HEK293 (cell line): ENCODE data around the gene BTBD7.

Source experiments
- CTCF ChIA-PET: fragments of 350-600 bp; formaldehyde crosslinking; extraction: SDS; loops from one replicate; lab custom pipeline; 2021; ENCODE audit warnings: antibody characterized with exemption; lab: Yijun Ruan, JAX
- POLR2A ChIA-PET: fragments of 300-600 bp; formaldehyde crosslinking; extraction: SDS; loops from one replicate; lab custom pipeline; 2020; ENCODE audit warnings: antibody characterized with exemption, inconsistent platforms; lab: Yijun Ruan, JAX
- H3K27ac ChIP-seq: fragments of 200-500 bp; sonication (Bioruptor generic); 2 replicates; pipeline ENCODE4 v1.5.1; 2014; ENCODE audit warnings: low read depth, low read length, control low read depth, inconsistent platforms; ENCODE audit errors: extremely low read depth
- H3K36me3 ChIP-seq, 2 experiments: fragments of 200-500 bp in 1 of 2; sonication (Bioruptor generic) in 1 of 2; 1 replicate in 1 of 2; 2 replicates in 1 of 2; pipeline ENCODE4 v1.5.1; 2014 to 2017; ENCODE audit warnings: inconsistent platforms in 2 of 2, low read length in 2 of 2; ENCODE audit not compliant: control insufficient read depth in 2 of 2, insufficient read depth in 1 of 2
- H3K4me1 ChIP-seq: fragments of 200-500 bp; sonication (Bioruptor generic); 2 replicates; pipeline ENCODE4 v1.5.1; 2014; ENCODE audit warnings: mild to moderate bottlenecking, low read length, inconsistent platforms; ENCODE audit not compliant: control insufficient read depth, insufficient read depth
- H3K4me3 ChIP-seq: 2 replicates; pipeline ENCODE4 v1.5.1; 2011; ENCODE audit warnings: low read depth, mild to moderate bottlenecking, control low read depth, low read length, moderate library complexity
- H3K9me3 ChIP-seq: fragments of 200-500 bp; sonication (Bioruptor generic); 2 replicates; pipeline ENCODE4 v1.5.1; 2014; ENCODE audit warnings: low read depth, low read length, inconsistent platforms; ENCODE audit not compliant: control insufficient read depth, insufficient read depth
- BCL11A ChIP-seq: fragments of 450-650 bp; formaldehyde crosslinking; IDR thresholded peaks from 2 replicates; pipeline ENCODE4 v1.5.1; 2016; ENCODE audit warnings: low read depth, missing biosample characterization, missing genetic modification characterization
- GFI1B ChIP-seq: fragments of 450-650 bp; formaldehyde crosslinking; IDR thresholded peaks from 2 replicates; pipeline ENCODE4 v1.5.1; 2016; ENCODE audit warnings: missing biosample characterization, missing genetic modification characterization
- GLIS1 ChIP-seq: fragments of 450-650 bp; formaldehyde crosslinking; IDR thresholded peaks from 2 replicates; pipeline ENCODE4 v1.5.1; 2016; ENCODE audit warnings: missing biosample characterization, missing genetic modification characterization
- KLF10 ChIP-seq: fragments of 450-650 bp; IDR thresholded peaks from 2 replicates; pipeline ENCODE4 v1.5.1; 2018; ENCODE audit warnings: missing biosample characterization, mild to moderate bottlenecking, missing genetic modification characterization
- KLF7 ChIP-seq: fragments of 450-650 bp; formaldehyde crosslinking; IDR thresholded peaks from 2 replicates; pipeline ENCODE4 v1.5.1; 2016; ENCODE audit warnings: missing biosample characterization, missing genetic modification characterization, borderline replicate concordance
- MZF1 ChIP-seq: fragments of 450-650 bp; formaldehyde crosslinking; IDR thresholded peaks from 2 replicates; pipeline ENCODE4 v1.5.1; 2017; ENCODE audit warnings: missing biosample characterization, missing genetic modification characterization, borderline replicate concordance
- PATZ1 ChIP-seq: fragments of 450-650 bp; formaldehyde crosslinking; IDR thresholded peaks from 2 replicates; pipeline ENCODE4 v1.5.1; 2016; ENCODE audit warnings: missing biosample characterization, missing genetic modification characterization
- SP7 ChIP-seq: fragments of 450-650 bp; formaldehyde crosslinking; IDR thresholded peaks from 2 replicates; pipeline ENCODE4 v1.5.1; 2016; ENCODE audit warnings: missing biosample characterization, missing genetic modification characterization
- ZIC2 ChIP-seq: fragments of 450-650 bp; formaldehyde crosslinking; IDR thresholded peaks from 2 replicates; pipeline ENCODE4 v1.5.1; 2016; ENCODE audit warnings: missing biosample characterization, missing genetic modification characterization
- ZNF112 ChIP-seq: fragments of 450-650 bp; formaldehyde crosslinking; IDR thresholded peaks from 2 replicates; pipeline ENCODE4 v1.5.0; 2017; ENCODE audit warnings: missing biosample characterization, missing genetic modification characterization
- ZNF19 ChIP-seq: fragments of 450-650 bp; formaldehyde crosslinking; IDR thresholded peaks from 2 replicates; pipeline ENCODE4; 2016; ENCODE audit warnings: missing biosample characterization, missing genetic modification characterization, low read depth
- ZNF214 ChIP-seq: fragments of 450-650 bp; formaldehyde crosslinking; IDR thresholded peaks from 2 replicates; pipeline ENCODE4 v1.5.1; 2017; ENCODE audit warnings: missing biosample characterization, mild to moderate bottlenecking, missing genetic modification characterization, borderline replicate concordance
- ZNF266 ChIP-seq: fragments of 450-650 bp; formaldehyde crosslinking; IDR thresholded peaks from 2 replicates; pipeline ENCODE4 v1.5.1; 2016; ENCODE audit warnings: missing biosample characterization, missing genetic modification characterization, low read depth
- ZNF37A ChIP-seq: fragments of 450-650 bp; IDR thresholded peaks from 2 replicates; pipeline ENCODE4 v1.5.1; 2018; ENCODE audit warnings: missing biosample characterization, missing genetic modification characterization
- ZNF433 ChIP-seq: fragments of 450-650 bp; formaldehyde crosslinking; IDR thresholded peaks from 2 replicates; pipeline ENCODE4 v1.5.1; 2016; ENCODE audit warnings: missing biosample characterization, missing genetic modification characterization, low read depth
- ZNF549 ChIP-seq: fragments of 450-650 bp; IDR thresholded peaks from 2 replicates; pipeline ENCODE4 v1.5.1; 2018; ENCODE audit warnings: missing biosample characterization, missing genetic modification characterization, mild to moderate bottlenecking, inconsistent platforms, moderate library complexity
- ZNF626 ChIP-seq: fragments of 450-650 bp; sonication (Bioruptor Pico); formaldehyde crosslinking; IDR thresholded peaks from 2 replicates; pipeline ENCODE4 v1.5.1; 2018; ENCODE audit warnings: missing biosample characterization, missing genetic modification characterization, inconsistent platforms
- TF ChIP-seq, protein P1 (sequence below): fragments of 450-650 bp; formaldehyde crosslinking; IDR thresholded peaks from 2 replicates; pipeline ENCODE4 v1.5.1; 2017; ENCODE audit warnings: missing biosample characterization, missing genetic modification characterization
- TF ChIP-seq, protein P2 (sequence below): fragments of 450-650 bp; formaldehyde crosslinking; IDR thresholded peaks from 2 replicates; pipeline ENCODE4 v1.5.1; 2016; ENCODE audit warnings: missing biosample characterization, missing genetic modification characterization

BTBD7 gene

GRCh38 chr14:93343266-93343665 is 10.4 kb upstream of the BTBD7 start:
- no peak for TF ChIP-seq ZNF626 (tag by site-specific recombination)
- no peak for TF ChIP-seq KLF10
- no peak for TF ChIP-seq PATZ1
- TF ChIP-seq, protein P1, sequence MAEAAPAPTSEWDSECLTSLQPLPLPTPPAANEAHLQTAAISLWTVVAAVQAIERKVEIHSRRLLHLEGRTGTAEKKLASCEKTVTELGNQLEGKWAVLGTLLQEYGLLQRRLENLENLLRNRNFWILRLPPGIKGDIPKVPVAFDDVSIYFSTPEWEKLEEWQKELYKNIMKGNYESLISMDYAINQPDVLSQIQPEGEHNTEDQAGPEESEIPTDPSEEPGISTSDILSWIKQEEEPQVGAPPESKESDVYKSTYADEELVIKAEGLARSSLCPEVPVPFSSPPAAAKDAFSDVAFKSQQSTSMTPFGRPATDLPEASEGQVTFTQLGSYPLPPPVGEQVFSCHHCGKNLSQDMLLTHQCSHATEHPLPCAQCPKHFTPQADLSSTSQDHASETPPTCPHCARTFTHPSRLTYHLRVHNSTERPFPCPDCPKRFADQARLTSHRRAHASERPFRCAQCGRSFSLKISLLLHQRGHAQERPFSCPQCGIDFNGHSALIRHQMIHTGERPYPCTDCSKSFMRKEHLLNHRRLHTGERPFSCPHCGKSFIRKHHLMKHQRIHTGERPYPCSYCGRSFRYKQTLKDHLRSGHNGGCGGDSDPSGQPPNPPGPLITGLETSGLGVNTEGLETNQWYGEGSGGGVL (tag by site-specific recombination): no peak
- TF ChIP-seq ZNF19: no peak
- no peak for TF ChIP-seq ZIC2 (tag by site-specific recombination)
- Histone ChIP-seq H3K9me3 (no peaks in the 10 kb centered on the region), H3K4me1 (peaks cover 3% of the 10 kb centered on the region; the same call in 1 of the 2 replicates), H3K4me3 (no peak overlapping the region), H3K27ac (no peak overlapping the region), H3K36me3 (no peaks in the 10 kb centered on the region)
- CTCF ChIA-PET: no interaction called here
- POLR2A ChIA-PET: no interaction called here

DNA sequence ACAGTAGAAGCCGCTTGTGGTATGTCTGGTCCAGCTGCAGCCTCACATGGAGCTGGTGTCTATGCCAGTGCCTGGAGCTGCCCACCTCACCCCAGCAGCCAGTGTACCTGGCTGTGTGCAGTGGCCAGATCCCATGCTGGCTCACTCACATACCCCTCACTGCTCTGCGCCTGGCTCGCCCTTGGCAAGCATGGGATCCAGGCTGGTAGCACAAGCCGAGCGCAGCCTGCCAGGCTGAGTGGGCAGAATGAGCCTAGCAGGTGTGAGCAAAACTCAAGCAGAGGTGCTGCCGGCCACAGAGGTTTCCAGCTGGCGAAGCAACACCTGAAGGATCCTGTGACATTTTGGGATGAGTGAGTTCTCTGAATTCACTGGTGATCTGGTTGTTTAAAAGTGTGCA is 5.0 kb upstream of the BTBD7 start:
- Histone ChIP-seq H3K36me3 (no peaks in the 10 kb centered on the region), H3K4me3 (no peak overlapping the region), H3K4me1 (no peaks in the 10 kb centered on the region), H3K27ac (no peak overlapping the region), H3K9me3 (no peaks in the 10 kb centered on the region)
- CTCF ChIA-PET: interaction anchor here (0.7 kb wide), 1 partner anchor 95 kb away, joined by 5 read pairs; no protein-coding TSS in a partner anchor
- TF ChIP-seq SP7 (tag by site-specific recombination) (no peak), ZNF266 (tag by site-specific recombination) (no peak), ZNF433 (tag by site-specific recombination) (no peak), GFI1B (no peak), BCL11A (tag by site-specific recombination) (no peak), GLIS1 (tag by site-specific recombination) (no peak), ZNF37A (tag by site-specific recombination) (no peak), MZF1 (tag by site-specific recombination) (no peak), KLF7 (tag by site-specific recombination) (no peak), ZNF549 (tag by site-specific recombination) (no peak), ZNF214 (tag by site-specific recombination) (no peak), ZNF112 (tag by site-specific recombination) (no peak)
- TF ChIP-seq, protein P2, sequence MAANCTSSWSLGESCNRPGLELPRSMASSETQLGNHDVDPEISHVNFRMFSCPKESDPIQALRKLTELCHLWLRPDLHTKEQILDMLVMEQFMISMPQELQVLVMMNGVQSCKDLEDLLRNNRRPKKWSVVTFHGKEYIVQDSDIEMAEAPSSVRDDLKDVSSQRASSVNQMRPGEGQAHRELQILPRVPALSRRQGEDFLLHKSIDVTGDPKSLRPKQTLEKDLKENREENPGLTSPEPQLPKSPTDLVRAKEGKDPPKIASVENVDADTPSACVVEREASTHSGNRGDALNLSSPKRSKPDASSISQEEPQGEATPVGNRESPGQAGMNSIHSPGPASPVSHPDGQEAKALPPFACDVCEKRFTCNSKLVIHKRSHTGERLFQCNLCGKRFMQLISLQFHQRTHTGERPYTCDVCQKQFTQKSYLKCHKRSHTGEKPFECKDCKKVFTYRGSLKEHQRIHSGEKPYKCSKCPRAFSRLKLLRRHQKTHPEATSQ (tag by site-specific recombination): no peak
- TF ChIP-seq, protein P1 (tag by site-specific recombination): no peak
- POLR2A ChIA-PET: no interaction called here
